Measurements from ENCODE around the gene ANKRD35.

ANKRD35 gene

GRCh38 chr1:145916745-145917144 lies 31.1 kb upstream of the ANKRD35 start:
- Mint-ChIP-seq H3K4me1 (peaks cover 32% of the 10 kb centered on the region), H3K36me3 (ENCODE audit: low read depth) (peaks cover 46% of the 10 kb centered on the region), H3K4me3 (peak overlapping the region; percentile 94), H3K27ac (no peak overlapping the region), H3K27me3 (ENCODE audit: low read depth, poor library complexity) (no peaks in the 10 kb centered on the region), H3K9me3 (no peaks in the 10 kb centered on the region)
- no peak for TF ChIP-seq CTCF (IDR thresholded peaks at IDR 0.05)
- DNase-seq, result no peak

GRCh38 chr1:145912128-145912641 lies 26.5 kb upstream of the ANKRD35 start:
- Mint-ChIP-seq H3K27me3 (ENCODE audit: low read depth, poor library complexity) (no peaks in the 10 kb centered on the region), H3K36me3 (ENCODE audit: low read depth) (peaks cover 36% of the 10 kb centered on the region), H3K4me3 (no peak overlapping the region), H3K4me1 (peaks cover 23% of the 10 kb centered on the region), H3K27ac (no peak overlapping the region), H3K9me3 (no peaks in the 10 kb centered on the region)
- TF ChIP-seq CTCF (IDR thresholded peaks at IDR 0.05), result no peak
- no peak for DNase-seq

GRCh38 chr1:145908653-145909052 lies 23.0 kb upstream of the ANKRD35 start:
- Mint-ChIP-seq H3K27me3 (ENCODE audit: low read depth, poor library complexity) (peaks cover 5% of the 10 kb centered on the region), H3K36me3 (ENCODE audit: low read depth) (peaks cover 4% of the 10 kb centered on the region), H3K4me1 (peaks cover 24% of the 10 kb centered on the region), H3K4me3 (no peak overlapping the region), H3K9me3 (no peaks in the 10 kb centered on the region), H3K27ac (no peak overlapping the region)
- no peak for TF ChIP-seq CTCF (IDR thresholded peaks at IDR 0.05)
- no peak for DNase-seq

- Mint-ChIP-seq H3K4me1 (peaks cover 35% of the 10 kb centered on the region), H3K36me3 (ENCODE audit: low read depth) (no peaks in the 10 kb centered on the region), H3K27ac (no peak overlapping the region), H3K9me3 (no peaks in the 10 kb centered on the region), H3K4me3 (no peak overlapping the region), H3K27me3 (ENCODE audit: low read depth, poor library complexity) (peaks cover 10% of the 10 kb centered on the region)
- no peak for DNase-seq
- no peak for TF ChIP-seq CTCF (IDR thresholded peaks at IDR 0.05)
These were observed 21.5 kb upstream of the ANKRD35 start for GRCh38 chr1:145906954-145907753.

GRCh38 chr1:145901312-145902021 lies 15.8 kb upstream of the ANKRD35 start:
- H3K9me3 Mint-ChIP-seq, result no peaks in the 10 kb centered on the region
- no peak for TF ChIP-seq CTCF (IDR thresholded peaks at IDR 0.05)
- peaks cover 33% of the 10 kb centered on the region for H3K4me1 Mint-ChIP-seq
- H3K27me3 Mint-ChIP-seq (ENCODE audit: low read depth, poor library complexity), result peaks cover 17% of the 10 kb centered on the region
- H3K27ac Mint-ChIP-seq, result peak overlapping the region; percentile 15
- no peak overlapping the region for H3K4me3 Mint-ChIP-seq
- DNase-seq, result no peak
- no peaks in the 10 kb centered on the region for H3K36me3 Mint-ChIP-seq (ENCODE audit: low read depth)
